Epithelial cell of proximal tubule (primary cell): ENCODE data around the gene BEGAIN. TPM values are rescaled to one million over a fixed set of nuclear protein-coding genes. Genes with fewer than 3 reads are reported as not detected.

Experiments used
- DNase-seq: peaks from one replicate; pipeline ENCODE4 v3.0.0-alpha.2; 2011; ENCODE audit warnings: low read depth
- H3K4me3 ChIP-seq: 2 replicates; pipeline ENCODE4 v1.5.1; 2011; ENCODE audit warnings: low read depth, mild to moderate bottlenecking, low read length
- total RNA-seq: library from RNA; depleted of rRNA; stranded (reverse); fragments of >200 nt; gene quantifications from 2 replicates; pipeline ENCODE4 v1.2.3, GENCODE V29; 2015
- TF ChIP-seq, protein P1 (sequence below): conservative IDR thresholded peaks from 2 replicates; pipeline ENCODE4 v1.5.1; 2012; ENCODE audit warnings: low read depth, mild to moderate bottlenecking, low read length

BEGAIN gene
- total RNA-seq, 1 donor from 2014 or later = 1.4 TPM

DNA sequence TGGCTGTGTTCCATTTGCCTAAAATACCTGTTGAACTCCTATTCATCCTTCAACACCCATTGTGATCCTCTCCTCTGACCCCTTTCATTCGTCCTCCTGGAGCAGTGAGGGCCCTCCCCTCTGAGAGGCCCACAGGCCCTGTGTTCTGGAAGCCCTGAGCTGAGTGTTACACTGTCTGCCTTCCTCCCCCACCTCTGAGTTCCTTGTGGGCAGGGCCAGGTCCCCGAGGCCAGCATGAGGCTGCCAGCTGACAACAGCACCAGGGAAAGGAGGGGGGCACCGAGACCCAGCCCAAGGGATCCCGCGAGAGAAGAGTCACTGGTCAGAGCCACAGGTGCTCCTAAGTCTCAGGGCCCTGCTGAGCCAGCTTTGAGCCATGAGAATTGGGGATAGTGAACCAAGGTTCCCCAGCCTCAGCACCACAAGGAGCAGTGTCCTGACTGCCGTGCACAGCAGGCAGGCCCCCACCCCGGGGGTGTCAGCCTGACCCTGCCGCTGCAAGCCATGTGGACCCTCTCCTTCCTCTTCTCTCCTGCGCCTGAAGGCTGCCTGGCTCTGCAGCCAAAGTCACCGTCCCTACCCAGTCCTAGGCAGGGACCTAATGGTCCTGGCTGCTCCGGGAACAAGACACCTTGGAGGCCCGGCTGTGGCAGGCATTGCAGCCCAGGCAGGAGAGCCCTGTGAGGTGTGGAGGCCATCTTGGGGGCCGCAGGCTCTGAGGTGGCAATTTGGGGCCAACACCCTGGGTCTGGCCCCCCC lies 52.5 kb downstream of the BEGAIN start:
- no peak overlapping the region for H3K4me3 ChIP-seq
- no peak for DNase-seq
- TF ChIP-seq, protein P1, sequence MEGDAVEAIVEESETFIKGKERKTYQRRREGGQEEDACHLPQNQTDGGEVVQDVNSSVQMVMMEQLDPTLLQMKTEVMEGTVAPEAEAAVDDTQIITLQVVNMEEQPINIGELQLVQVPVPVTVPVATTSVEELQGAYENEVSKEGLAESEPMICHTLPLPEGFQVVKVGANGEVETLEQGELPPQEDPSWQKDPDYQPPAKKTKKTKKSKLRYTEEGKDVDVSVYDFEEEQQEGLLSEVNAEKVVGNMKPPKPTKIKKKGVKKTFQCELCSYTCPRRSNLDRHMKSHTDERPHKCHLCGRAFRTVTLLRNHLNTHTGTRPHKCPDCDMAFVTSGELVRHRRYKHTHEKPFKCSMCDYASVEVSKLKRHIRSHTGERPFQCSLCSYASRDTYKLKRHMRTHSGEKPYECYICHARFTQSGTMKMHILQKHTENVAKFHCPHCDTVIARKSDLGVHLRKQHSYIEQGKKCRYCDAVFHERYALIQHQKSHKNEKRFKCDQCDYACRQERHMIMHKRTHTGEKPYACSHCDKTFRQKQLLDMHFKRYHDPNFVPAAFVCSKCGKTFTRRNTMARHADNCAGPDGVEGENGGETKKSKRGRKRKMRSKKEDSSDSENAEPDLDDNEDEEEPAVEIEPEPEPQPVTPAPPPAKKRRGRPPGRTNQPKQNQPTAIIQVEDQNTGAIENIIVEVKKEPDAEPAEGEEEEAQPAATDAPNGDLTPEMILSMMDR = no peak

DNA sequence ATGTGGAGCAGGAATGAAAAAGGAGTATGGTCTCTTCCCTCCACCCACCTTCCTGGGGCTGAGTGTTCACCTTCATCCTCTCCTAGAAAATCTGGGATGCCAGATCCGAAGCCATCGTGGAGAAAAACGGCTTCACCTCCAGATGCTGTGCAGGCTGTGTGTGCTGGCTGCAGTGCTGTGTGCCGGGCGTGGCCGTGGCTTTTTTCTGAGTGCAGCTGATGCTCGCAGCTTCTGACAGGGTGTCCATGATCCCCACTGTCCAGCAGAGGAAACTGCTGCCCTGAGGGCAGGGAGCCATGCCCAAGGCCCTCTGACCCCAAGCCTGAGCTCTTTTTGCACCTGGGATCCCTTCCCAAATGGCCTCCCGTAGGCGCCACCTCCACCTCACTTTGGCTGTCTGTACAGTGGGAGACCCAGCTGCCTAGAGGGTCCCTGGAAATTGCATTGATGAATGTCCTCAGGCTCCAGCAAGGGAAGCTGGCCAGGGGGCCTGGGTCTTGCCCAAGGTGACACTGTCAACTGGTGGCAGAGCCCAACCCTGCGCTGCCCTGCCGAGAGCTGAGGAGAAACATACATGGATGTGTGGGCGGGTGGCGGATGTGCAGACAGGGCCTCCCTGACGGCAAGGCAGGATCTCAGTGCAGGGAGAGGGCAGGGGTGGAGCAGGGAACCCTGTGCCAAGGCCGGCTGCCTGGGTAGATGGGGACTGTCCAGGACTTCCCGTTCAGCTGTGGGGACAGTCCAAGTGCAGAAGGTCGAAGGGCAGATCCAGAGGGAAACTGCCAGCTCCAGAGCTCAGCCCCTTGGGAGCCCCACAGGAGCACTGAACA lies 53.3 kb downstream of the BEGAIN start:
- H3K4me3 ChIP-seq = no peak overlapping the region
- TF ChIP-seq, protein P1 = no peak
- DNase-seq = no peak

DNA sequence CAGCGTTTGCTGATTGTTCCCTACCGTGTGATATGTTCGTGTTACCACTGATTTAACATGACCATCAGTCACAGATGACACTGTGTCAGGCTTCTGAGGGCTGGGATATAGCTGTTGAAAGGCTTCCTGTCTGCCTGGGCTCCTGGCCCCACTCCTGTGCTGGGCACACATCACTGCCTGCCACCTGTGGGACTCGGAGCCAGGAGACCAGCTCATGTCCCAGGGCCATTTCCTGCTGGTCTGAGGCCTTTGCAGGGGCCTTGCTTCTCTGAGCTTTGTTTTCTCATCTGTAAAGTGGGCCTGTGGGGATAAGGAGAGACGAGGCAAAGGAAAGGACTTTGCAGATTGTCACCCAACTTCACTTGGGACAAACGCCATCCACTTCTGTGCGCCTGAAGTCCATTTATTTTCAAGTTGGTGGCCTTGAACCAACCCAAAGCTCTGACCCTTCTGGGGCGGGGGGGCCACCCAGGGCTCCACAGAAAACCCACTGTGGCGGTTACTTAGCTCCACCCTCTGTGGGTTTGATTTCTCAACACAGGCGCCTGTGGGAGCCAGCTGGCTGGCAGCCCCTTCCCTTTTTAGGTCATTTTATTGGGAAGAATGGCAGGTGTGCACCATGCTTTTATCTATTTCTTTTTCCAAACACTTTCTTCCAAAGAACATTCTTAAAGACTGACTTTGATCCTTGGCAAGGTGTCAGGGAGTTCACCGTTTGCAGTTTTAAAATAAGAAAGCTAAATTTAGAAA lies 54.1 kb downstream of the BEGAIN start:
- TF ChIP-seq, protein P1 = no peak
- DNase-seq = no peak
- H3K4me3 ChIP-seq = no peak overlapping the region

DNA sequence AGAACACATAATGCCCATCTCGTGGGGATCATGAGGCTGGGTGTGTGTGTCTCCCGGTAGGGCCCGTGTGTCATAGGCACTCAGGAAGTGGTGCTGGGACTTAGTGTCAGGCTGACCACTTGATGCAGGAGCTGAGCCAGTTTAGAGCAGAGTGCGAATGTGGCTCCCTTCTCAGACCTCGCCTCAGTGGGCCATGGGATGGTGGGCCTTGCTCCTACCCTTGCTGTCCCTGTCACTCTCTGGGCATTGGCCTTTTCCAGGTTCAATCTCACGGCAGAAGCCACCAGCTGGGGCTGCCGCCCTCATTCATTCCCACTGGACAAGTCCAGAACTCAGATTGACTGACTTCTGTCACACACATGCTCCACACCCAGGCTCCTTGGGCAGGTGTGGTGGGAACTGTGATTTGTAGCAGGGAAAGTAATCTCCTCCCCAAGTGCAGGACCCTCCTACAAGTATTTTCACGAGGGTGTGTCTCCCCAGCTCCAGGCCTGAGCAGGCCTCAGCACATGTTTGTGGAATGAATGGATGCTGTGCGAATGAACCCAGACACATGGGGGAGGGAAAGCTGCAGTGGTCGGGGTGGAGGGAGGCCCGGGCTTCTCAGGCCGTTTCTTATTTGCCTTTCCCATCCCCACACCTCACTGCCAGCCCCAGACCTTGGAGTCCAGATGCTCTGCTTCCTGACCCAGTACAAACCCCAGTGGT lies 54.9 kb downstream of the BEGAIN start:
- no peak for DNase-seq
- TF ChIP-seq, protein P1 = no peak
- no peak overlapping the region for H3K4me3 ChIP-seq

DNA sequence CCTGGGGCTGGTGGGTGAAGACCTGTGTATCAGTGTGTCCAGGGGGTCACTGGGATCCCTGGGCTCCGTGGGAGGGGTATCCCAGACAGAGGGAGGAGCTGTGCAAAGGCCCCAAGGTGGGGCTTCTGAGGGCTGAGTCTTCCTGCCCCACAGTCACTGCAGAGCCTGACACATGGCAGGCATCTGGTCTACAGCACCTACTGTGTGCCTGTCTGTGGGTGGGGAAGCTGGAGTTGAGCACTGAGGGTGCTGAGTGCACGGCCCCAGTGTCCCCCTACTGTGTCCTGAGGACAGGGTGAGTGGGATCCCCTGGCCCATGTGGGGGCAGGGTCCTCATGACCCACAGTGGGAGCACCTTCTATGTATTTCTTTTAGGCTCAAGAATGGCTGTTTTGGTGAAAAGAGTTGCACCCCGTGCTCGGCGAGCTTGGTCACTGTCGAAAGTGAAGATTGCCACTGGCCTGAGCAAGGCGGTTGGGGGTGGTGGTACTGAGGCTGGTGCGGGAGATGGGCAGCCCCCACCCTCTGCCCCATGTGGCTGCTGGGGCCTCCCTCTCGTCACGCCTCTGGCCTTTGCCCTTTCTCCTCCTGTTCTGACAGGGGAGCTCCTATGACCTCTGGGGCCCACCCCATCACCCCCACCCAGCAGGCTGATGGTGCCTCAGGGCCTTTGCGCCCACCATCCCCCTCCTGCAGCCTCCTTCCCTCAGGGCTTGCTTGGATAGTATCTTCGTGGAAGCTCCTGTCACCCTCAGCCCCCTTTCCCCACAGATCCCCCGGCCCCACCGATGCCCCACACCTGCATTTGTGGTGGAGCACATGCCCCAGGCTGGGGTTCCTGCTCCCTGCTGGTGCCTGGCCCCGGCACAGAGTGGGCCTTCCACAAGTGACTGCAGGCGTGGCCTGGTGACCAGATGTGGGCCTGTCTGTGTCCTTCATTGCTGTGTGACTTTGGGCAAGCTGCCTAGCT lies 55.8 kb downstream of the BEGAIN start:
- H3K4me3 ChIP-seq = no peak overlapping the region
- DNase-seq = no peak
- TF ChIP-seq, protein P1 = no peak
